Omental fat pad (tissue), 4 donors: Measurements from ENCODE around the gene NKPD1. TPM values are rescaled to one million over a fixed set of nuclear protein-coding genes. Genes with fewer than 3 reads are reported as not detected.

Experiments used
- ATAC-seq: fragments of 150-250 bp; one replicate; pipeline ENCODE4 v1.9.1; 2016; ENCODE audit warnings: mild to moderate bottlenecking, moderate library complexity; ENCODE audit not compliant: low FRiP score
- DNase-seq: peaks from one replicate; pipeline ENCODE4 v3.0.0-alpha.2; 2019; ENCODE audit warnings: low spot score
- total RNA-seq, 4 donors: library from RNA; depleted of rRNA; stranded (reverse); fragments of >200 nt; gene quantifications; one replicate each; pipeline ENCODE4 v1.1.0, GENCODE V29; 2016
- TF ChIP-seq, protein P1 (sequence below), 3 donors: fragments of 450-650 bp; IDR thresholded peaks; one replicate each; pipeline ENCODE4 v1.5.1; 2016 to 2017; ENCODE audit warnings: antibody characterized with exemption in 3 of 3, mild to moderate bottlenecking in 3 of 3, moderate library complexity in 2 of 3

Gene NKPD1
- total RNA-seq, 4 donors from 2014 or later: 0.19 to 0.72 TPM; not detected in 2

DNA sequence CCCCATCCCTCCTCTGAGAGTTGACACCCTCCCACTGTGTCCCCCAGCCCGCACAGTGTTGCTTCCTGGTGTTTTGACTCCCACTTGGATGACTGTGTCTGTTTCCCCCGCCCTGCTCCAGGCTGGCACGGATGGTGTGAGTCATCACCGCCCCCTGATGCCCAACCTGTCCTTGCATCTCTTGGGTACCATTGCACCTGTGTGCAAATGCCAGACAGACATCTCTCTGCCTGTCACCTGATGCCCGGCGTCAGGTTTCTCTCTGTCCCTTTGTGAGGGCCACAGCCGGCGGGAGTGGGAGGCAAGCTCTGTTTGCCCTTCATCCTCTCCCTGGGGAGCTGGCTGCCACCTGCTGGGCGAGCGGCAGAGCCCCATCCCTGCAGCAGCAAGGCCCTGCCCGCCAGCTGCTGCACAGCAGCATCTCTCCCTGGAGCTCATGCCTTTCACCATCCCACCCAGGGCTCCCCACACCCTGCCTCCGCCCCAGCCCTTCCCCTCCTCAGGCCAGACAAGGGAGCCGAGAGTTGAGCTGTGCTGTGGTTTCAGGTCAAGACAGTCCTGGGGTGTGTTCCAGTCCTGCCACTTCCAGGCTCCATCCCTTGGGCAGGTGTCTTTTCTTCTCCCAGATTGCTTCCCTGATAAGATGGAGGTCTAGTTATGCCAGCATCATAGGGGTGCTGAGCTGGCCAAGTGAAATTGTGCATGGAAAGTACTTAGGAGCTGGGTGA lies 29.7 kb downstream of the NKPD1 start:
- DNase-seq (no peak), ATAC-seq (no peak)
- TF ChIP-seq, protein P1, sequence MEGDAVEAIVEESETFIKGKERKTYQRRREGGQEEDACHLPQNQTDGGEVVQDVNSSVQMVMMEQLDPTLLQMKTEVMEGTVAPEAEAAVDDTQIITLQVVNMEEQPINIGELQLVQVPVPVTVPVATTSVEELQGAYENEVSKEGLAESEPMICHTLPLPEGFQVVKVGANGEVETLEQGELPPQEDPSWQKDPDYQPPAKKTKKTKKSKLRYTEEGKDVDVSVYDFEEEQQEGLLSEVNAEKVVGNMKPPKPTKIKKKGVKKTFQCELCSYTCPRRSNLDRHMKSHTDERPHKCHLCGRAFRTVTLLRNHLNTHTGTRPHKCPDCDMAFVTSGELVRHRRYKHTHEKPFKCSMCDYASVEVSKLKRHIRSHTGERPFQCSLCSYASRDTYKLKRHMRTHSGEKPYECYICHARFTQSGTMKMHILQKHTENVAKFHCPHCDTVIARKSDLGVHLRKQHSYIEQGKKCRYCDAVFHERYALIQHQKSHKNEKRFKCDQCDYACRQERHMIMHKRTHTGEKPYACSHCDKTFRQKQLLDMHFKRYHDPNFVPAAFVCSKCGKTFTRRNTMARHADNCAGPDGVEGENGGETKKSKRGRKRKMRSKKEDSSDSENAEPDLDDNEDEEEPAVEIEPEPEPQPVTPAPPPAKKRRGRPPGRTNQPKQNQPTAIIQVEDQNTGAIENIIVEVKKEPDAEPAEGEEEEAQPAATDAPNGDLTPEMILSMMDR (IDR thresholded peaks at IDR 0.05): no peak

DNA sequence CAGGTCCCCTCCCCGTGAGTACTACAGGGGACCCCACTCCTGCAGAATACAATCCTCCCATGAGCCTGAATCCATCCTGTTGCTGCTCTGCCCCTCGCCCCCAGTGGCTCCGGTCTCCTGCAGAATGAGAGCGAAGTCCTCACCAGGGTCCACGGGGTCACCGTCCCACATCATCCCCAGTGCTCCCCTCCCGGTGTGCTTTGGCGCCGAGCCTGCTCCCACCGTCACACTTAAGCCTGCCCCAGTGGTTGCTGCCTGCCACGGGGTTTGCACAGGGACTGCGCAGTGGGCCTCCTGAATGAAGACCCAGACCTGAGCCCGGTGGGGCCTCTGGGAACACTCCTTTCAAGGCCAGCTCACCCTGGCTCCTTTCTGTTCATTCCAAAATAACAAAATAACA lies 30.5 kb downstream of the NKPD1 start:
- ATAC-seq: no peak
- DNase-seq: no peak
- TF ChIP-seq, protein P1 (IDR thresholded peaks at IDR 0.05): no peak

DNA sequence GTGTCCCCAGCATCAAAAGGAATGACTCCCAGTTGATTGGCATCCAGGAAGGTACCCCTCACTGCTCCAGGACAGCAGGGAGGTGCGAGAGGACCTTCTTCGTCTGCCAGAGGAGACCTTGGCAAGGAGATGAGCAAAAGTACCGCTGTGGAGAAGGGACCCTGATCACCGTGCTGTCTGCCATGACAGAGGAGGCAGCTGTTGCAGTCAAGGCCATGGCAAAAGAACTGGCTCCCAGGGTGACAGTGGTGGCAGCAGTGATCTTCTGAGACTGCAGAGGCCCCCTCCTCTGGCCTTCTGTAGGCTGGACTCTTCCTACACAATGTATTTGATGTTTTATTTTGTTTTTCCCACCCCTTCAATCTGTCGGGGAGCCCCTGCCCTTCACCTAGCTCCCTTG lies 32.0 kb downstream of the NKPD1 start:
- DNase-seq (no peak), ATAC-seq (no peak)
- TF ChIP-seq, protein P1 (IDR thresholded peaks at IDR 0.05): no peak

DNA sequence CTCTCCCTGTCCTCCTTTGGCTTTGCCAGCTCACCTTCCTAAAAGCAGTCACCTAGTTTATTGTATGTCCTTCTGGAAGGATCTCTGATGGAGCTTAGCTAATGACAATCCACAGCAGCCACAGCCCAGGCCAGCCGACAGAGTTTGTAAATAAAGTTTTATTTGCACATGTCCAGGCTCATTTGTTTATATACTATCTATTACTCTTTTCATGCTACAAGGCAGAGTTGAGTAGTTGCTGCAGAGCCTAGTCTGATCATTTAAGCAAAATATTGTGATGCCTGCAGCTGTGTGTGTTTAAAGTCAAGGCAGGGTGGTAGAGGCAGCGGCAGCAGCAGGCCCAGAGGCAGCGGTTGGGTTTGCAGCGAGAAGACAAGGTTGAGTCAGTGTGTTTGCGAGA lies 32.6 kb downstream of the NKPD1 start:
- no peak for ATAC-seq
- TF ChIP-seq, protein P1 (IDR thresholded peaks at IDR 0.05): no peak
- no peak for DNase-seq

DNA sequence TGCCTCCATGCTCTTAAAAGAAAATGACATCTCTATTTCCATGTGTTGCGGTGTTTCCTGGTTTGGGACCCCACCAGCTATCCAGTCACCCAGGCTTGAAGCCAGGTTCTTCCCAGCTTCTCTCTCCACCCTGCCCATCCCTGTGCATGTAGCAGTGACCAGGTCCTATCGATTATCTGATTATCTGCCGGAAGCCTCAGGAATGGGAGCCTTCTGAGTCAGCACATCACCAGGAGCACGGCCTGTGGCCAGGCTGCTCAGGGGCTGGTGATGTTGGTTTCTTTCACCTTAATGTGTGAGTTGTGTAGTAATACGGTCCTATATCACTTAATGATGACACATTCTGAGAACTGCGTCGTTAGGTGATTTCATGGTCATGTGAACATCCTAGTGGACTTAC lies 34.1 kb downstream of the NKPD1 start:
- no peak for DNase-seq
- ATAC-seq: no peak
- TF ChIP-seq, protein P1 (IDR thresholded peaks at IDR 0.05): no peak

DNA sequence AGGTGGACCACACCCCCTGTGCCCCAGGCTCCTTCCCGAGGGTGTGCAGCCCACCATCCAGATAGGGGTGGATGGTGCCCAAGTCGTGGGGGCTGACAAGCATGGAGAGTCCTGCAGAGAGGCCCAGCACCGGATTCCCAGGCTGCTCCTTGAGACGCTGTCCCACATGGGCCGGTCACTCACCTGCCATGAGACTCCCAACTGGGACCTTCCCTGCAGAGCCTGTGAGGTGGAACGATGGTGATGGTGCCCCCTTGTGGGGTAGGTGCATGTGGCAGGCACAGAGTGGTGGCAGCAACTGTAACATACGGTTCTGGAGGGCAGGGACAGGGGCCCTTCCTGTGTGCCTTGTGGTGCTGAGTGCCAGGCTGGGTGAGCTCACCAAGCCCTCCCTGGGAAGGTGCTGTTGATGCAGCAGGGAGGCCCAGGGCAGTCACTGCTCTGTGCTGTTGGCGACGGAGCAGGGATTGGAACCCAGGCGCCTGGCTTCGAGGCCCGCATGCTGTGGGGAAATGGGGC lies 34.7 kb downstream of the NKPD1 start:
- TF ChIP-seq, protein P1 (IDR thresholded peaks at IDR 0.05): no peak
- DNase-seq: peak; percentile 46
- ATAC-seq: no peak

DNA sequence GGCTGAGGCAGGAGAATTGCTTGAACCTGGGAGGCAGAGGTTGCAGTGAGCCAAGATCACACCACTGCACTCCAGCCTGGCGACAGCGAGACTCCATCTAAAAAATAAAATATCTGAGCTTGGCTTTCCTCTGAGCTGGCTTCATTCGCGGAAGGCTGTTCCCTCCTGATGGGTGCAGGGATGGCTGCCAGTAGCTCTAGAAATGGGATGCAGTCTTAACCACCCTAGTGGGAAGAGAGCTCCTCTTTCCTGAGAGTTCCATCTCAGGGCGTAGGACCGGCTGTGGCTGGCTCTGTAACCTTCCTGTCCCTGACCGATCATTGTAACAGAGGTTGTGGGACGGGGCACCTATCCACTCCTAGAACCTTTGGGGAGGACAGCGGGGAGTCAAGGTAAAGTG lies 35.4 kb downstream of the NKPD1 start:
- ATAC-seq (no peak), DNase-seq (no peak)
- TF ChIP-seq, protein P1 (IDR thresholded peaks at IDR 0.05): no peak
